Stimulated activated CD8-positive, alpha-beta memory T cell treated with anti-CD3 and anti-CD28 coated beads, Interleukin-15, amount 100 ng/mL, for 4 hours (primary cell): ENCODE measurements around the gene ALPK1.
"Not testable (repeated sequence)": the region's sequence is repeated elsewhere in the genome, so short reads cannot be mapped to it uniquely, and the experiment has no call there.

Experiments used
- DNase-seq, 2 donors: peaks; one replicate each; pipeline ENCODE4 v3.0.0-alpha.2; 2020; ENCODE audit warnings: low read depth in 2 of 2

The ALPK1 gene

DNA sequence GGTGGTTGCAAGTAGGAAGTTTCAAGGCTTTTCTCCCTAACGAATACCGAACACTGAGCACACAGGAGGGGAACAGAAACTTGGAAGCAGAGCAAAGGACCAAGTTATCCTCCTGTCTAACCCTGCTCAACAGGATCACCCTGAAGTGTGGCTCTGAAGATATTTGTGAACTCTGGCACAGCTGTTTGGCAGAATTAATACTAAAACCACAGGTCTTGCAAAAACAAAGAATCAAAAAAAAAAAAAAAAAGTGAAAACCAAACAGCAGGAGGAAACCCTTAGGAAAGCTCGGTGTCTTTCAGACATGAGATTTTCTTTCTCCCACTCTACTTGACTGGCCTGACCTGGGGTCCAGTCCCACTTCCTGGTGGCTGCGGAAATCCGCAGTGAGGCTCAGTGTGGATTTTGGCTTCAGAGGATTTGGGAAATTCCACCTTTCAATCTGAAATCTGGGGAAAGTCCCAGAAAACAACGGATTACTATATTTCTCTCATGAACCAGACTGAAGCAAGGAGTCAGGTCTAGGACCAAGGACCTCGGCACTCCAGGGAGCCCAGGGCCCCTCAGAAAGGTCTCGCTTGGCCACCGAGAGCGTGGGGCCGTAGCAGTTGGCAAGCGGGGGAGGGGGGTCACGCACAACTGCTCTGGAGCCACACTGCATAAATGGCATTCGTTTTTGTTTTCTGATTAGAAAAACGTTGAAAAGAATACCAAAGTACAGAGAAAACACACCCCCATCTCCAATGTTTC is 12.3 kb upstream of the ALPK1 start:
- no peak for DNase-seq

DNA sequence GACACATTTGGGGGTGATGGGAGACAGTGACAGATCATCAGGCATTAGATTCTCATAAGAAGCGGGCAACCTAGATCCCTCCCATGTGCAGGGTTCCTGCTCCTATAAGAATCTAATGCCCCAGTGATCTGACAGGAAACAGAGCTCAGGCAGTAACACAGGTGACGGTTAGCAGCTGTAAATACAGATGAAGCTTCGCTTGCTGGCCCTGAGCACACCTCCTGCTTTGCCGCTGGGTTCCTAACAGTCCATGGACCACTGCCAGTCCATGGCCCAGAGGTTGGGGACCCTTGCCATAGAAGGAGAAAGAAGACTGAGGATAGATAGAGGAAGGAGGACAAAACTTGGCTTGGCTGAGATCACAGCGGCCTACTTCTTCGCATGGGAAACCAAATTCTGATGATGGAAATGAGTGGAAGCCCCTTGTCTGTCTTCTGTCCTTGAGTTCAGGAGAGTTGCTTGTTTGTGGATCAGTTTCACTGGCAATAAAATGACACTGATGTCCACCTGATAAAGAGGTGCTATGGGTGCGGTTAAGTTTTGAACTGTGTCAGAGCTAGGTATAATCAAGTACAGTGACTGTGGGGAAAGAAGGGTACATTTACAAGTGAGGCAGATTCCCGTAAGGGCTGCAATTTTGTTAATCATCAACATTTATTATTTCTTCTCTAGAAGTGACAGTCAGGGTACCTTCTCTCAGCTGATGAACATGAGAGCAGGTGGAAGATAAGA is 9.7 kb upstream of the ALPK1 start:
- DNase-seq = no peak

DNA sequence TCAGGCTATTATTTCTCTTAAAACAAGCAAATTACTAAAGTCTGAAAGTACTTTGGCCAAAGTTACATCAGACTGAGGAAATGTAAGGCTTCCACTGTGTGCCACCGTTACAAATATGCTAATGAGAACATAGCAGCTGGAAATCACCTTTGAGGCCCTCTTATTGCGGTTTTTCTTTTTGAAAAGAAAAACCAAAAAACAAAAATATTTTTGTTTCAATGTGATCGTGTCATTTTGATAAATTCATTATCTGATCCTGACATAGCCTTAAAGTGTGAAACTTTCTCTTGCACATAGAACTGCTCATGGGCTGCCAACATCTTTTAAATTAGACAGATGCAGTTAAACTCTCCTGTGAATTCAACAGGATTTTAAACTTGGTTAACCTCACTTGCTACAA is 8.7 kb upstream of the ALPK1 start:
- no peak for DNase-seq

DNA sequence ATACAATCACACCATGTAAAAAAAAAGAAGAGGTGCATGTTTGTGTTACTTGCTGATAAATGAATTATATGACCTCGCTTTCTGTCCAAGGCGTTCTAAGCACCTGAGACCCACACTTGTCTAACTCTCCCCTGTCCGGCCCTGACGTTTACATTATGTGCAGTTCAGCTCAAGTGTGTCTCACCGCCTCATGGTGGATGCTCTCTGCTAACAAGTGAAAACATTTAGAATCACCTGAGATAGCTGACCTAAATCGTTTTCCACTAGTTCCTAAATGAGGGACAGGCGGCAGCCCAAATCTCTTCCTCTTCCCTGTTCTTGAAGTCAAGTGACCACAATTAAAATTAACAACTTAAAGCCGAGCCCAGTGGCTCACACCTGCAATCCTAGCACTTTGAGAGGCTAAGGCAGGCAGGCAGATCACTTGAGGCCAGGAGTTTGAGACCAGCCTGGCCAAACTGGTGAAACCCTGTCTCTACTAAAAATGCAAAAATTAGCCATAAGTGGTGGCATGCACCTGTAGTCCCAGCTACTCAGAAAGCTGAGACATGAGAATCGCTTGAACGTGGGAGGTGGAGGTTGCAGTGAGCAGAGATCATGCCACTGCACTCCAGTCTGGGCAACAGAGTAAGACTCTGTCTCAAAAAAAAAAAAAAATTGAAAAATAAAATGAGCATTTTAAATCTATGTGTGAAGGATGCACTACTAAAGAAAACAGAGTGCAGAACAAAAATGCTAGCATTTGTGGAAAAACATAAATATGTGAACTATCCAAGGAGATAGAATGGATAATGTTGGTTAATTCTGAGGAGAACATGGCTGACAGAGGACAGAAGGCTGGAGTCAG is 7.5 kb upstream of the ALPK1 start:
- no peak for DNase-seq

DNA sequence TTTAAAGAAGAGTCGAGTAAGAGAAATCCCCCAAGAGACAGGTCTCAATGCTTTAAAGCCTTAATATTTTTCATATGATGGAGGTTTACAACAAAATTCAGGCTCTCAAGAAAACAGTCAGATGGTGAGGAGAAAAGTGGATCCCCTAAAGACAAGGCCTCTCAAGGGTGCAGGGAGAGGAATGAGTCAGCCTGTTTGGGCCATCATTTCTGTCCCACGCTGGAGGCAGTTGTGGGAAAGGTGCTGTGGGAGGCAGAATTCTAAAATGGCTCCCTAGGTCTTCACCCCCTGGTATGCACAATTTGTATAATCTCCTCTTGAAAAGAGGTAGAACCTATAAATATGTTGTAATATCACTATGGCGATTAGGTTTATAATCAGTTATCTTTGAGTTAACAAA is 6.8 kb upstream of the ALPK1 start:
- no peak for DNase-seq

DNA sequence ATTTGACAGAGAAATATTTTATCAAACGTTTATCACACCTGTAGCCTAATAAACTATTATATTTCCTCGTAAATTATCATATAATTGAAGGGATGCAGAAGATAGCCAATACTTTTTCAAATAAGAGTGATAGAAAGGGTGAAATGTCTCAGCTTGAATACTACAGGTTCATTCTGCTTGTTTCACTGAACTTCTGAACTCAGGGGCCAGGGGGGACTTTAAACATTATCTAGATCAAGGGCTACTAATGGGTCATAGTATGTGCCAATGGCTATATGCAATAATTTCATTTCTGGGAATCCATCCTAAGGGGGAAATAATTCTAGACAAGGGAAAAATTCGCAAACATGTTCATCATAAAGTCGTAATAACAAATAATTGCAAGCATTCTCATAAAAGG is 2.6 kb downstream of the ALPK1 start:
- no peak for DNase-seq

DNA sequence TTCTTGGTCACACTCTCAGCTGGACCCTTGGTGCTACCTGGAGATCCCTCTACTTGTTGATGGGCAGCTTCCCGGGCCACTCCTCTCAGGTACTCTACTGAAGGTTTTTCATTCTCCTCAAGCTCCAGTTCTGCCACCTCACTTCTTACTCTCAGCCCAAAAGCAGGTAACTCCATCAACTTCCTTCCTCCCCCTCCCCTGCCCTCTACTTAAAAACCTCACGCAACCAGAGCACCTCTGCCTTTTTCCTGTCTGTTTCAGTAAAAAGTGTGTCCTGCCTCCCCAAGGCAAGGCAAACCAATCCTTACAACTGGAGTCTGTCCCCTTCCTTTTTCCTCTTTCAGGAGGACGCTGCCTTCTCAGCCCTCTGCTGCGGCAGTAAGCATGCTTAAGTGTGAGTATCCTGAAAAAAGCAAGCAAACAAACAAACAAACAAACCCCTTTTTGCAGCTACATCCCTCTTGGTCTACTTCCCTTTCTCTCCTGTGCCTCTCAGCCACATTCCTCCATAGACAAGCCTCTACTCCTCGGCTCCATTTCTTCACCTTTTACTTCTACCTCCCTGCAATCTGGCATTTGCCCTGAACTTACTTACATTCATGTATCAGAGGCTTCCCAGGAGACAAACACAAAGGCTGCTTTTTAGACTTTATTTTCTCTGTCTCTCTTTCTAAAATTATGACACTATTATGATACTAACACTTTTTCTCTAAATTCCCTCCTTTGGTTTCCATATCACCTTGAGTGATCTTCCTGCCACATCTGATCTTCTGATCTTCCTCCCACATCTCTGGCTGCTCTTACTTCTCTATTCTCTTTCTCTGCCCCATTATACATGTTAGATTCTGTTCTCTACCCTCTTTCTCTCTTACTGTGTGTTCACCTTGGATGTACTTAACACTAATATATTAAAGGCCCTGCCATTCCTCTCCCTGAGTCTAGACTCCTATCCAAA is 5.4 kb downstream of the ALPK1 start:
- no peak for DNase-seq

DNA sequence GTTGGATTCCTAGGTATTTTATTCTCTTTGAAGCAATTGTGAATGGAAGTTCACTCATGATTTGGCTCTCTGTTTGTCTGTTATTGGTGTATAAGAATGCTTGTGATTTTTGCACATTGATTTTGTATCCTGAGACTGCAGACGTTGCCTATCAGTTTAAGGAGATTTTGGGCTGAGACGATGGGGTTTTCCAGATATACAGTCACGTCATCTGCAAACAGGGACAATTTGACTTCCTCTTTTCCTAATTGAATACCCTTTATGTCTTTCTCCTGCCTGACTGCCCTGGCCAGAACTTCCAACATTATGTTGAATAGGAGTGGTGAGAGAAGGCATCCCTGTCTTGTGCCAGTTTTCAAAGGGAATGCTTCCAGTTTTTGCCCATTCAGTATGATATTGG is 8.3 kb downstream of the ALPK1 start:
- not testable (repeated sequence) for DNase-seq

DNA sequence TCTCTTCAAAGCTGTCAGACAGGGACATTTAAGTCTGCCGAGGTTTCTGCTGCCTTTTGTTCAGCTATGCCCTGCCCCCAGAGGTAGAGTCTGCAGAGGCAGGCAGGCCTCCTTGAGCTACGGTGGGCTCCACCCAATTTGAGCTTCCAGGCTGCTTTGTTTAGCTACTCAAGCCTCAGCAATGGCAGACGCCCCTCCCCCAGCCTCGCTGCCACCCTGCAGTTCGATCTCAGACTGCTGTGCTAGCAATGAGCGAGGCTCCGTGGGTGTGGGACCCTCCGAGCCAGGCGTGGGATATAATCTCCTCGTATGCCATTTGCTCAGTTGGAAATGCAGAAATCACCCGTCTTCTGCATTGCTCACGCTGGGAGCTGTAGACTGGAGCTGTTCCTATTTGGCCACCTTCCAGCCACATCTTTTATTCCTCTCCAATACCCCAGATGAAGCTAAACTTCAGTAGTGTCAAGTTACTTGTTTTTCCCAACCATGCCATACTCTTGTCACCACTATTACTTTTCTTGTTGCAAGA is 12.2 kb downstream of the ALPK1 start:
- not testable (repeated sequence) for DNase-seq

DNA sequence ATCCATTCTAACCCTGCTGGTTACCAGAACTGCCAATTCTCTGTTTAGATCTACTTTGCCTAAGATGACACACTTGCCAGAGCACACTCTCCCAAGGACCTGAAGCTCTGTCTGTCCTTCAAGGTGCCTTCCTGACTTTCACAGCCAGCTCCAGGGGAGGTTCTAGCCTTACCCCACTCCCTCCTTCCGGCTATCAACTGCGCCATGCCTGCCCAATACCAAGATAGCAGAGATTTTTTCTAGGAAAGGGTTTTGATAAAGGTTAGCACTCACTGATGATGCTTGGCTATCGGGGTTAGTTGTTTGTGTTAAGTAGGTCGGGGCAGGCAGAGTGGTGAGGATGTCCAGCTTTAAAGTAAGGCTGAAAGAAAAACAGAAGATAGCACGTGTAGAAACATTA is 14.3 kb downstream of the ALPK1 start:
- DNase-seq = no peak

DNA sequence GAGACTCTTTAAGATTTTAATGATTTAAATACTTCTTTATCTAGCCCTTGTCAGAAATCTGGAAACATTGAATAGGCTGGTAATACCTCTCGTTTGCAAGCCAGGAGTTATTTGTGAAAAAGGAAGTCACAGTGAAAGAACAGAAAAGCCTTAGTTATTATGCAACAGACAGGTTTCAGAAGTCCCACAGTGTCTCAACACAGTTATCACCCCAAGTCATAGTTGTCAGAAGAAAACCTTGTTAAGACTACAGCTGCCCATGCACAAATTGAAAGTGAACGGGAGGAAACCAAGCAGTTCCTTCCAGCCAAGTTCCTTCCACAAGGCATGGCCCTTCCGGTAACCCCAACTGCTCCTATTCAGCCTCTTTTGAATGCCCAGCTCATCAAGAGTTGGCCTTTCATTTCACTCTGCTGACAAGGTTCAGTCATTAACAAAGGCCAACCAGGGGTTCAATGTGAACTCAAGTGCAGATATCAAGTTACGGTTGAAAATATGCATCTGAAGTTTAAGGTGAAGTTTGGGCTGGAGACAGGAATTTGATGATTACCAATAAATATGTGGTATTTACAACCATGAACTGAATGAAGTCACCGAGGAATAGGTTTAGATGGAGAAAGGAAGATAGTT is 15.6 kb downstream of the ALPK1 start:
- DNase-seq = no peak

DNA sequence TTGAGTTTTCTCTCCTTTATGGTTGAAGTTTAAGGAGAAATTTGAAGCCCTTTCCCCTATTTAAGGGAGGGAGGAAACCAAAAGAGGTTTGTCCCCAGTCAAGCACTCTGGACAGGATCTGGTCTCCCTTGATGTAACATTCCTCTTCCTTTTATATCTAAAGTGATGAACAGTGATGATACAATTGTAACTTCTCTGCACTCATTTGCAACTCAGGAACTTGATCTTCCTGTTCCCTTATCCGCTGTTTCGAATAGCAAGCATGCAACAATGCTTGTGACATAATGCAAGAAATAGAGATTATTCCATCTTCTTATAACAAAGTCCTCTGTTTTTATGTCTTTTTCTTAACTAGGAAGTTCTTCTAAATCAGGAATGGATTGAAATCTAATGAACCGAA is 18.3 kb downstream of the ALPK1 start:
- DNase-seq = no peak

DNA sequence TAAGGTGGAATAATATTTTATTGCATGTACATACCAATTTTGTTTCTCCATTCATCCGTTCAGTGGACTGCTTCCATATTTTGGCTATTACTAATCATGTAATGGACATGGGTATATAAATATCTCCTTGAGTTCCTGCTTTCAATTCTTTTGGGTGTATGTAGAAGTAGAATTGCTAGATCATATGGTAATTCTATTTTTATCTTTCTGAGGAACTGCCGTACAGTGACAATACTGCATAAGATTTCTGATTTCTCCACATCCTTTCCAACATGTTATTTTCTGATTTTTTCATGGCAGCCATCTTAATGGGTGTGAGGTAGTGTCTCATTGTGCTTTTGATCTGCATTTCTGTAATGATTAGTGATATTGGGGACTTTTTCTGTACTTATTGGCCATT is 19.2 kb downstream of the ALPK1 start:
- no peak for DNase-seq

DNA sequence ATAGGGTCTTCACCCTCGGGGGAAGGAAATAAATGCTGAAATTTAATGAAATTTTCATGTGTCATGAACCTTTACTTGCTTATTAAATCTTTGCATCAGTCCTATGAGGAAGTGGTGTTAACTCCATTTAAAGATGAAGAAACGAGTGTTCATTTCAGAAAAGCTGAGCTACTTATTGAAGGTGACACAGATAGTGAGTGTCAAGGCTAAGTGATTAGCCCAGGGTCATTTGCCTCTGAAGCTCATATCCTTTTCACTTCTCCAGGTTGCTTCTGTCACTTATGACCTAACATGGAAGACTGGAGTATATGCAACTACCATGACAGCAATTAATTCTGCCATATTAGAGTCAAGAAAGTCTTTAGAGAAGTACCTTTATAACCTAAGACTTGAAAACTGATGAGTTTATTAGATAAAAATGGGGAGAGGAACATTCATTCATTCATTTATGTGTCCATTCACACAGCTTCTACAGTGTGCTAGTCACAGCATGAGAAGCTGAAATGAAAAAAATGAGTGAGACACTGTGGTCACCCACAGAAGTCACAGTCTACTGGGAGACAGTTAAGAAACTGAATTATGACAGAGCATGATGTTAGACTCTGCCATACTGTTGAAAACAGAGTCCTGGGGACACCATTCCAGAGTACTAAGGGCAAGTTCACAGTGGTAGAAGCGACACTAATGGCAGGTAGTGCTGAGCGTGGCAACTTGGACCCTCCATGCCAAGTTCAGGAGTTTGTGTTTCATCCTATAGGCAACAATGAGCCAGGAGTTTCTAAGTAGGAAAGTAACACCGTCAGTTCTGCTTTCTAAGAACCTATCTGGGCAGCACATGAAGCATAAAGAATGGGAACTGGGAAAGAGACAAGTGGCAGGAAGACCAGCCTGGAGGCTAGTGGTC is 21.3 kb downstream of the ALPK1 start:
- no peak for DNase-seq

DNA sequence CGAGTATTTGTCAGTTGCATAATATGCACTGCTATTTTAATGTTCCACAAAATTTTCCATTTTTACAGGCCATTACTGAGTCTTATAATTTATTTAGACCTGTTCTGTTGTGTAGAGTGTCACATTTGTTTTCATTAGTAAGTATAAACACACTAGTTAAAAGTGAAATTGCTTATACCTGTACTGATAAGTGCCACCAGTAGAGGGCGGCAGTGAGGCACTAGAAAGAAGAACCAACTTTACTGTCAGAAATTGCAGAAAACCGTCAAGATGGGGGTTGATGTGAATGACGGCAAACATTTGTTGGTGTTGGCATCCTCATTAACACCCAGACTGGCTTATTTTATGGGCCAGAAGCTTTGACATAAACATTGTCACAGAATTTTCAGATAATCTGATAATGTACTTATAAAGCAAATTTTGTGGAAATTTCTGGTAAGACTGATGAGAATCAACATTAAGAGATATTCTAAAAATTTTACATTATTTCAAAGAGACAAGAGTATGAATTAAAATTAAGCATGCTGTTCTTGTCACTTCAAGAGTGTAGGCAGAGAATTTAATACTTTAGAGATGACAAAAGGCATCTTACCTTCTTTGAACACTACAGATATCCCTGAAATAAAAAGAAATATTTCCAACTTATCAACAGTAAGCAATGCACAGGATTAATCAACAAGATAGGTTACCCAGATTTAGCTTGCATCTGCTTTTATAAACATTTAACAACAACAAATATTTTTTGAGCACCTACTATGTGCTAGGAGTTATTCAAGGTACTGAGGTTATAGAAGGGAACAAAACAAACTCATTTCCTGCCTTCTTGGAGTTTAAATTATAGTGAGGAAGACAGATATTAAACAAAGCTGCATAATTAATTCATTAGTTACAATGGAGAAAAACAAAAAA is 24.9 kb downstream of the ALPK1 start:
- DNase-seq = peak; percentile 17 to 54

DNA sequence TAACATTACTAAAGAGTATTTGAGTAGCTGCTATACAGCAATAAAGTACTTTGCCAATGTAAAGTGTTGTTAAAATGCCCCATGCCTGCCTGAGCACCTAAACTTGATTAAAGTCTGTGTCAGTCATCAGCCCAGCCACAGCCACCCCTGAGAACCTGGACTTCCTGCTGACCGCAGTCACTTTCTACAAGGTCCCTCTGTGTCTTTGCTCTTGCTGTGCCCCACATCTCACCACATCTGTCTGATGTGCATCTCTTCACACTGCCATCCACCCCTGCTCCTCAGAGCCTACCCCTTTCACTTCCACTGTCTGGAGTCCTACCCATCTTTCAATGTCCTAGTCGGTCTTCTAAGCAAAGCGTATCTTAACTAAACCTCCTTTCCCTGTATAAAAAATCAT is 25.7 kb downstream of the ALPK1 start:
- no peak for DNase-seq

DNA sequence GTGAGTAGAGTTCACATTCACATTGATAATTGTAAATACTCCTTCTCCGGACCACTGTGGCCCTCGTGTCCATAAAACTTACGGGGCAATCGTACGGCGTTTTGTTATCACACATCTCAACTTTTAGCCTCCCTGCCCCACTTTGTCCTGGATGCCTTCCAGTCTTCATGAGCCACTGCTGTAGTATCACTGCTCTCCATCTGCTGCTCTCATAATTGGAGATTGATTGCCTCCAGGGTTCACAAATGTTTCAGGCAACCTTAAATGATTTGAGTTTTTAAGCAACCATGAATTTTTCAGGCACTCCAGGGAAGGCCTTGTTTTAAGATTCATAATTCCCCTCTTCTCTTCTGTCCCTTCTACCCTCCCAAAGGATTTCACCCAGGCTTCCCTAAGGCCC is 28.4 kb downstream of the ALPK1 start:
- DNase-seq = no peak

DNA sequence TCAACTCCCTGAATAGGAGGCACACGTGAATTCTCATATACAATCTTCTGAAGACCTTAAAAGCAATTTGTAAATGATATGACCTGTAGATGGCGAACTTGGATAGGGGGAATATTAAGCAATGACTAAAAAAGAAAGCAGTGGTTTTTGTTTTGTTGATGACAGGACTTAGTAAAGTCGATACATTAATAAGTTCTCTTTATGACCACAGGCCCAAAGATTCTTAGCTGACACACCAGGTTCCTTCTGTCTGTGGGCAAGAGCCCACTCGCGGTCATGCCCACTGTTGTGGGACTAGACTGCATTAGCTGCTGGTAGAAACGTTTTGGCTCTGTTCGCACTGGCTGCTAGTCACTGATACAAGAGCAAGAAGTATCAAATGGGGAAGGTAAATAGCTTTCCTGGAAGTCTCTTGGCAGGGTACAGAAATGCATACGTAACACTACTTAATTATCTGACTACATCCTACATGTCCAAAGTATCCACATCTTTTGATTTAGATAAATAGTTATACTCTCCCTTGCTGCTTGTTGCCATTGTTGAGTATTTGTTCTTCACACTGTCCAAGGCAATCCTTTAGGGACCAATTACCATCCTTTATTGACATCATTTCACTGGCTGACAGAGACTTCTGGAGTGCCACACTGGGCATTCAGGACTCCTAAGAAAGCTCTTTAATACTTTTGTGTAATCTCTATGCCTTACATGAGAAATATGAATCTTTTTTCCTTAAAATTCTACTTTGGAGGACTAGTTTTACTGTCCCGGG is 31.0 kb downstream of the ALPK1 start:
- DNase-seq = no peak
